ENCODE data around the gene PDCD1.
A peak's percentile ranks its signal among the peaks of the same experiment; 100 is the strongest.
"Not testable (repeated sequence)": the region's sequence is repeated elsewhere in the genome, so short reads cannot be mapped to it uniquely, and the experiment has no call there.

Gene PDCD1

DNA sequence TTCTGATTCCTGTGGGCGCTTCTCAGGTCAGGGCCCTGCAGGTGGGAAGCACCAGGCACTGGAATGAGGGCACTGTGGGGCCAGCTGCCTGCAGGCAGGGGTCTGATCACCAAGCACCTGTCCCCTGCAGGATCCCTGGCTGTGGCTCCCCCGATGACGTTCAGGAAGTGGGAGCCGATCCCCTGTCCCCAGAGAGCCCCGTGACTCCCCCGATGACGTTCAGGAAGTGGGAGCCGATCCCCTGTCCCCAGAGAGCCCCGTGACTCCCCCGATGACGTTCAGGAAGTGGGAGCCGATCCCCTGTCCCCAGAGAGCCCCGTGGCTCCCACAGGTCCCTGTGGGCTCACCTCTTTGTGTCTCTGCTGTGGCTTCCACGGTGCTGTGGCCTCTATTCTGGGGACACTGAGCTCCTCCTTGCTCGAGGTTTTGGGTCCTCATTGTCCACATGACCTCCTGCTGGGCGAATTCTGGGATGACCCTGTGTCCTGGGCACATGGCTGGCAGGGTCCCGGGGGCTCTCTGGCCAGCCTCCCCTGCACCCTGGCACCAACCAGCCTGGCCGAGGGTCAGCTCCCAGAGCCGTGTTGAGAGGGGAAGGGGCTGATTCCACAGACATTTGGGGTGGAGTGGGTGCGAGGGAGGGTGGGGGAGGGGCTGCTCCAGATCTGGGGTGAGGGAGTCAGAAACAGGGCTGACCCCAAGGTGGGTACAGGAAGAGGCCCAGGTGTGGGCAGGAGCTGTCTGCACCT, 44.9 kb downstream of the PDCD1 start:
- peak; percentile 37 for DNase-seq (ENCODE audit: low spot score)

GRCh38 chr2:241812730-241813643, 45.7 kb downstream of the PDCD1 start:
- DNase-seq (ENCODE audit: low spot score): peak; percentile 33

DNA sequence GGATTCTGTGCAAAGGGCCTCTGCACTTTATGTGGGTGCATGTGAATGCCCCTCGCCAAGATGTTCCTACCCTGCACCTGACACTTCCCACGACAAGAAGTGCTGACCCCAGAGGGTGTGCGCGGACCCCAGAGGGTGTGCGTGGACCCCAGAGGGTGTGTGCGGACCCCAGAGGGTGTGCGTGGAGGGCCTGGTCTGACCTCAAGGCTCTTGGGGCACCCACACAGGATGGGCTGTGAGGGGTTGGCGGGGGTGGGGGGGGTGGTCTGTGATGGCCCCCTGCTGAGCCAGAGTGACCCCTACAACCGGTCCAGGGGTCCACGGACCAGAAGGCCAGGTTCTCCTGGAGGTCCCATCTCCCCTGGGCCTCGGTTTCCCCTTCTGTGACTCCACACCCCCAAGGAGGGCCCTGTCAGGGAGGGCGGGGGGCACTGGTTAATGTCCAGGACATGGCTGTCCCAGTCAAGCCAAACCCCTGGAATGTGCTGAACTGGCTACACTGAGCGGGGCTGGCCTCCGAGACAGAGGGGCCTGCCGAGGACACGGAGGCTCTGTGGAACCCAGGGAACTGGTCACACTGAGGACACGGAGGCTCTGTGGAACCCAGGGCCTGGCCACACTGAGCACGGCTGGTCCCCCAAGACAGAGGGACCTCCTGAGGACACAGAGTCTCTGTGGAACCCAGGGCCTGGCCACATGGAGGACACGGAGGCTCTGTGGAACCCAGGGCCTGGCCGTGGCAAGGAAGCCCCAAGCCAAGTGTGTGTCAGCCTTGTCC, 46.6 kb downstream of the PDCD1 start:
- peak; percentile 22 for DNase-seq (ENCODE audit: low spot score)

DNA sequence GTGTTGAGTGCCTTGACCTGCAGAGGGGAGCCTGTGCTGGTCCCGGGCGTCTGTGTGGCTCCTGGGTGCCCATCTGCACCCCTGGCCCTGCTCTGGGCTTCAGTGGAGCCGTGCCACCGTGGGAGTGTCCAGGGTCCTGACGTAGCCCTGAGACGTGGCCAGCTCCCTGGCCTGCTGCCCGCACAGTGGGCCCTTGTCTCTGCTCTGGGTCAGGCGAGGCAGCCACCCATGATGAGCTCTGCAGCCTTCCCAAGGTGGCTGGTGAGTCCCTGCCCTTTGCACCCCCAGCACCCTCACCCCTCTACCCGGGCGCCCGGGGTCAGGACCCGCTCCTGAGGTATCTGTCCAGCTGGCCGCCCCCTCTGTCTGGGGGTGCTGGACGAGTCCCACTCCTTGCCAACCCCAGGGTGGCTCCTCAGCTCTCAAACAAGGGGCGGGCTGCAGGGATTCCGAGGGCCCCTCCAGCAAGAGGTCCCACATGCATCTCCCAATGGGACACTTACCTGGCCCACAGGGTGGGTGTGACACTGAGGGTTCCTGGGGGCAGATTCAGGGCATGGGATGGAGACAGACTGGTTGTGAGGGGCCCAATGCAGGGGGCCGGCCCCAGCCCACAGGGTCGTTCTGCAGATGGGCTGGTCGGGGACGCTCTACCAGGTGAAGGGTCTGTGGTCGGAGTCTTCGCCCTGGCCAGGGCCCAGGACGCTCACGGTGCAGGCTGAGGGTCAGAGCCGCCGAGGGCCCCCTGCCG, 47.3 kb downstream of the PDCD1 start:
- peak; percentile 25 for DNase-seq (ENCODE audit: low spot score)

- DNase-seq (ENCODE audit: low spot score): peak; percentile 34
These were observed 48.1 kb downstream of the PDCD1 start for GRCh38 chr2:241810307-241811200.

DNA sequence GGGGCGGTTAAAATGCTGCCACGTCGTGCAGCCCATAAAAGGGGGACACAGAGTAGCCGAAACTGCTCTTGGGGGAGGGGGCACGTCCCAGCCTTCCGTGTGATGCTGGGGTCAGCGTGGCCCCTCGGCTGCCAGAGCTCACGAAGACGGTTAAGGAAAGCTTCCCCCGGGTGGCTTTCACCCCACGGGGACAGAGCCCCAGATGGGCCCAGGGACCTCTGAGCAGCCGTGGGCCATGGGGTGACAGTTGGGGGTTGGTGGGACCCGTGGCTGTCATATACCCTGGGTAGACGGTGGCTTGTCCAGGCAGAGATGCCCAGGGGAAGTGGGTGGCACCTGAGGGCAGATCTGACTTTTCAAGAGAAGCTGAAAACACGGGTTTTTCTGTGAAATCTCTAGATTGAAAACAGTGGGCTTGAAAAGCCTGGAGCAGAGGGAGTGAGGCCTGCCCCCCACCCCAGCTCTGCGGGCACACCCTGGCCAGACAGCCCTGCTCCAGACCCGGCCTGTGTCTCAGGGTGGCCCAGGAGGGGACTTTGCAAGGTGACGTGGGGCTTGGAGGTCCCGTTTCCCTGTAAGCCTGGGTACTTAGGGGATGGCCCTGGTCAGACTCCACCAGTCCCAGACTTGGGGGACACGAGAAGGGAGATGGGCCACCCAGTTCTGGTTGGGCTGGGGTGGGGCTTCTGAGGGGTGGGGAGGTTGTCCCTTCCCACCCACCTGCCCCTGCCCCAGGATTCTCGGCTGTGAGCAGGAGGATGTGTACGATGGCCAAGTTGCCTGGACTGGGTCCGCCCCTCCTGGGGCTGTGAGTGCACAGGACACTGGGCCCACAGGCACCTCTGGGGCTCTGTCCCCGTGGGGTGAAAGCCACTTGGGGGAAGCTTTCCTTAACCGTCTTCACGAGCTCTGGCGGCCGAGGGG, 49.0 kb downstream of the PDCD1 start:
- DNase-seq (ENCODE audit: low spot score): peak; percentile 17

DNA sequence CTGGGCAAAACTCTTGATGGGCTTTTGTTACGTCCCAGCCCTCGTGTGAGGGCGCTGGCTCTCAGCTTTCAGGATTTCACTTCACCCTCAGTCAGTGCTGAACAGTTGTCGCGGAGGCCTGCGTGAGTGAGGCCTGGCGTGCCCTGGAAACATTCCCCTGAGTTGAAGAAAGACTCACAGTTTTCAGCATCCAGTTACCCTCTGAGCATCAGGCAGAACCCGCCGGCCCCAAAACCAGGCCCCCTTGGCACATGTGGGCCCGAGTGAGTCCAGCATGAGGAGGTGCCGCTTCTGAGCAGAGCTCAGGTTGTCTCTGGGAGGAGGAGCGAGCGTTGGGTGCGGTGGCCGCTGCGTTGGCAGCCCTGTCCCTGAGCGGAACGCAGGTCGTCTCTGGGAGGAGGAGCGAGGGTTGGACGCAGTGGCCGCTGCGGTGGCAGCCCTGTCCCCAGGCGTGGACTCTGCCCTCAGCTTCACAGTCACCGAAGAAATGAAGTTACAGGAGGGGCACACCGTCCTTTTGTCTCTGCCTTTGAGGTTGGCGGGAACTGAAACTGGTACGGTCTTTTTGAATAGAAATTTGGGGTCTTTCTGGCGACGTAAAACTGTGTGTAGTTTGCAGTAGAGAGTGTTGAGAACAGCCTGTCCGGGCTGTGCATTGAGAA, 49.8 kb downstream of the PDCD1 start, which contains the start of gene NEU4:
TSS of gene NEU4 (plus strand) at position 473 of the 662 bp plus-strand sequence. CDS start 5,292 bp downstream, outside the sequence.
- peak; percentile 16 for DNase-seq (ENCODE audit: low spot score)

DNA sequence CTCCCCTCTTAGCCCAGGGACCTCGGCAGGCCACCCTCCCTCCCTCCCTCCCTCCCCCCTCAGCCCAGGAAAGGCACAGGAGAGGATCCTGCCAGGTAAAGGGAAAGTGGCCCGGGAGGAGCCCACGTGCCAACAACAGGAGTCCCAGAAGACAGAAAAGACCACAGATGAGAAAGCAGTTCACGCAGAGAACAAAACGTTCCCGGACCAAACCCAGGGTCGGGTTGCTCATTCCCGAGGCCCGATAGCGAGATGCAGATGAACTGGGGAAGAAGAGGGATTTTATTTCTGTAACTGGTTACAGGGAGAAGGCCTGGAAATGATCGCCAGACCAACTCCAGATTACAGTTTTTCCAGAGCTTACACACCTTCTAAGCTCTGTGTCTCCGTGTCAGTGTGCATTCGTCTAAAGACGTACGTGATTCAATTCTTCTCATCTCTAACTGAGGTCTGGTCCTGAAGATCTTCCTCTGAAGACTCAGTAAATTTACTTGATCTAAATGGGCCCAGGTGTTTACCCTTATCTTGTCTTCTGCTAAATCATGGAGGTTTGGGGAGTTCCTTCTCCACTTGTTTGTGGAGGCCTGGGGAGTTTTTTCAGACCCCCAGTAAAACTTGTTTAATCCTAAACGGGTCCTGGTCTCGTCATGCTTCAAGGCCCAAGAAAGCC, 50.5 kb downstream of the PDCD1 start:
- no peak for DNase-seq (ENCODE audit: low spot score)

DNA sequence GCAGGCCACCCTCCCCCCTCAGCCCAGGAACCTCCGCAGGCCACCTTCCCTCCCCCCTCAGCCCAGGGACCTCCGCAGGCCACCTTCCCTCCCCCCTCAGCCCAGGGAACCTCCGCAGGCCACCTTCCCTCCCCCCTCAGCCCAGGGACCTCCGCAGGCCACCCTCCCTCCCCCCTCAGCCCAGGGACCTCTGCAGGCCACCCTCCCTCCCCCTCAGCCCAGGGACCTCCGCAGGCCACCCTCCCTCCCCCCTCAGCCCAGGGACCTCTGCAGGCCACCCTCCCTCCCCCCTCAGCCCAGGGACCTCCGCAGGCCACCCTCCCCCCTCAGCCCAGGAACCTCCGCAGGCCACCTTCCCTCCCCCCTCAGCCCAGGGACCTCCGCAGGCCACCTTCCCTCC, 52.5 kb downstream of the PDCD1 start:
- DNase-seq (ENCODE audit: low spot score): not testable (repeated sequence)

DNA sequence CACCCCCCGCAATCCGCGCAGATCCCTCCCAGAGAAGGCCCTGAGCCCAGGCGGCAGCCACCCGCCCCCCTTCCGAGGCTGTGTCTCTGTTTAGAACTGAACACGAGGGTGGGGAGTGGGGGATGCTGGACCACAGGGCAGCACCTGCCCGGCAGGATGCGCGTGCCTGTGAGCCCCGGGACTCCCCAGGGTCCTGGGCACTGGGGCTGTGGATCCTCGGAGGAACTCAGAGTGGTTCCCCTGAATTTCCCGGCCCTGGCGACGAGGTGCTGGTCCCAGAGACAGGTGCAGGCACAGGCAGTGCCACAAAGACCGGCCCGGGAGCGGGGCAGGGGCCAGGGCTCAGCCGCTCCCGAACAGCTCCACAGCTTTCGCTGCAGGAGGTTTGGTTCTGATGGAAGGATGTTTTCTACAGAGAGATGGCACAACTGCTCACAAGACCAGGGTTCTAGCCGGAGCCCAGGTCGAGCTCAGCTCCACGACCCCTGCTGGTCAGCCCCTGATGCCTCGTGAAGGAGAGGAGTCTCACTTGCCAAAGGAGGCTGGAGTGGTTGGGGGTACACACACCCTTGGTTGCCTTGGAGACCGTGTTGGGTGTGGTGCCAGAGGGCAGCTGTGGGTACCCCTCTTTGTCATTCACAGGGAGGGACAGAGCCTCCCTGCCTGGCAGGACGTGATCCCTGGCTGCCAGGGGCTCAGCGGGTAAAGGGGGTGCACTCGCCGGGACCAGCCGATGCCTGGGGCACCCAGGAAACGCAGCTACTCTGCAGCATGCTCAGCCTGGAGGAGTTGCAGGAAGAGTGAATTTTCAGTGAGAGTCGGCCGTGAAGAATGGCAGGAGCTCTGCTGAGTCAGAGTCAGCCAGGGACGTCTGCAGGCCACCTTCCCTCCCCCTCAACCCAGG, 54.1 kb downstream of the PDCD1 start:
- peak; percentile 41 for DNase-seq (ENCODE audit: low spot score)

DNA sequence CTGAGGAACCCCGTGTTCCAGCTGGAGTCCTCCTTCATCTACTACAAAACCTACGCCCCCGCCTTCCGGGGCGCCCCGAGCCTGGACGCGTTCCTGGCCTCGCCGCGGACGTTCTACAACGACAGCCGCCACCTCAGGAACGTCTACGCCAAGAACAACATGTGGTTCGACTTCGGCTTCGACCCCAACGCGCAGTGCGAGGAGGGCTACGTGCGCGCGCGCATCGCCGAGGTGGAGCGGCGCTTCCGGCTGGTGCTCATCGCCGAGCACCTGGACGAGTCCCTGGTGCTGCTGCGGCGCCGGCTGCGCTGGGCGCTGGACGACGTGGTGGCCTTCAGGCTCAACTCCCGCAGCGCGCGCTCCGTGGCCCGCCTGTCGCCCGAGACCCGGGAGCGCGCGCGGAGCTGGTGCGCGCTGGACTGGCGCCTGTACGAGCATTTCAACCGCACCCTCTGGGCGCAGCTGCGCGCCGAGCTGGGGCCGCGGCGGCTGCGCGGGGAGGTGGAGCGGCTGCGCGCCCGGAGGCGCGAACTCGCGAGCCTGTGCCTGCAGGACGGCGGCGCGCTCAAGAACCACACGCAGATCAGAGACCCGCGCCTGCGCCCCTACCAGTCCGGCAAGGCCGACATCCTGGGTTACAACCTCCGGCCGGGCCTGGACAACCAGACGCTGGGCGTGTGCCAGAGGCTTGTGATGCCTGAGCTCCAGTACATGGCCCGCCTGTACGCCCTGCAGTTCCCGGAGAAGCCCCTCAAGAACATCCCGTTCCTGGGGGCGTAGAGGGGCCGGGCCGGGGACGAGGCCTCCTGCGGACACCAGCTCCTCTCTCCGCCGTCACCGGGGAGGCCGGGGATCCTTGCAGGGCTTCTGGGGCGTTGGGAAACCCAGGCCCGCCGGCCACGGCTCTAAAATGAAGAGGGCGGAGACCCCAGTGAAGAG, 55.0 kb downstream of the PDCD1 start:
- DNase-seq (ENCODE audit: low spot score): peak; percentile 80

DNA sequence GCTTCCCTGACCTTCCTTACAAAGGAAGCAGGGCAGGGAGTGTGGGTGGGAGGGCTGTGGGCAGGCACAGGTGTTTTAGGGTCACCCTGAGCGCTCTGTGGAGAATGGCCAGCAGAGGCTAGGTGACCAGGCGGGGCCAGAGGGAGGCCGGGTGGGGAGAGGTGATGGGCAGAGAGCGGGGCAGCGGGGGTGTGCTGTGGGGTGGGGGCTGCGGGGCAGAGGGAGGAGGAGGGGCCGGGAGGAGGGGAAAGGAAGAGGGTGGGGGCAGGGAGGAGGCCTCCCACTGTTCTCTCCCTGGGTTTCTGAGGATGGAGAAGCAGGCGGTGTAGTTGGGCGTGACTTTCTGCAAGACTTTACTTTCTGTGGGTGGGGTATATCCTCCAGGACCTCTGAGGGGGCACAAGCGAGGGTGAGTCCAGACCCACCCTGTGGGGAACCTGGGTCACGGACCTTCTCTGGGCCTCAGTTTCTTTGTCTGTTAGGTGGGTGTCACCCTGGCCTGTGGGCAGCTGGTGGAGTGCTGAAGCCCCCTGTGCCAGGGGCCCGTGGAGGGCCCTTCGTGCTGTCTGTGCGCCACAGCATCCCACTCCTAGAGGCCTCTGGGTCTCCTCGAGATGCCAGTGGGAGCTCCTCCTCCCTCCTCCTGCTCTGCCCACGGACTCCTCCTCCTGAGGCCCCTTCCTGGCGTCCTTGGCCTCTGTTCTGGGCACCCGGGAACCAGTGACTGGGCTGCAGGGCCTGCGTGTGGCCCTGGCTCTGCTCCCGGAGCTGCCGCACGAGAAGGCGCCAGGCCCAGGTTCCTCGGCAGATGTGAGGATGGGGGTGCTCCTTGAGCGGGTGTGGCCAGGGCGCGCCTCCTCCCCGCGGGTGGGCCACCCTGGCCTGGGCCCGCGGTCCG, 56.0 kb downstream of the PDCD1 start:
- DNase-seq (ENCODE audit: low spot score): peak; percentile 20

DNA sequence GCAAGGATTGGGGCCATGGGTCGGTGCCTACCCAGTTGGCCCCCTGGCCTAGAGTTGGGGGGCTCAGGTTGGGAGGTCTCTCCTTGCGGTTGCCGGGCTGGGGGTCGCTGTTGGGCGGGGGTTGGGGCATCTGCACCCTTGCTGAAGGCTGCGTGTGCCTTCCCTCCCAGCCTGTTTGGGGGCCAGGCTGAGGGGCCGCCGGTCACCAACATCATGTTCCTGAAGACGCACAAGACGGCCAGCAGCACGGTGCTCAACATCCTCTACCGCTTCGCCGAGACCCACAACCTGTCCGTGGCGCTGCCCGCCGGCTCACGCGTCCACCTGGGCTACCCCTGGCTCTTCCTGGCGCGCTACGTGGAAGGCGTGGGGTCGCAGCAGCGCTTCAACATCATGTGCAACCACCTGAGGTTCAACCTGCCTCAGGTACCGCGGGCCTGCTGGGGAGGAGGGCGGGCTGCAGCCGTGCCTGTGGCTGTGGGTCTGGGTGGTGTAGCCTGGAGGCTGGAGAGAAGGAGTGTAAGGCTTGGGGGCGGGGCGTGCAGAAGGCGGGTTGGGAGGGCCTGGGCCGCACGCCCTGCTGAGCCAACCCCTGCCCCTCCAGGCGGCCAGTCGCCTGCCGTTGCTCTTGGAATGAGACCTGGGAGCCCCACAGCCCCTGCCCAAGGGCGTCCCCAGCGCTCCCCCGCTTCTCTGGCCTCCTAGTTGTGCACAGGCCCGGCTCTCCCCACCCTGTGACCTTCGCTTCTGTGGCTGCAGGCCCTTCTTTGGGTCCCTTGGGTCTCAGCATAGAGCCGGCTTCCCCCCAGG, 56.9 kb downstream of the PDCD1 start:
- peak; percentile 33 for DNase-seq (ENCODE audit: low spot score)
